Left ventricle myocardium inferior (tissue), 1 donor: ENCODE measurements around the gene BCAN. TPM values are rescaled to one million over a fixed set of nuclear protein-coding genes. Genes with fewer than 3 reads are reported as not detected.

Source experiments
- DNase-seq: peaks from one replicate; pipeline ENCODE4 v3.0.0-alpha.2; 2020
- H3K27ac ChIP-seq: fragments of 200-600 bp; replicated peaks from 2 replicates; pipeline ENCODE4 v1.8.0; 2021
- H3K27me3 ChIP-seq: fragments of 200-600 bp; 2 replicates; pipeline ENCODE4 v1.8.0; 2021; ENCODE audit warnings: low read depth
- H3K36me3 ChIP-seq: fragments of 200-600 bp; 2 replicates; pipeline ENCODE4 v1.8.0; 2021
- H3K4me1 ChIP-seq: fragments of 200-600 bp; 2 replicates; pipeline ENCODE4 v1.8.0; 2021
- H3K4me3 ChIP-seq: fragments of 200-600 bp; 2 replicates; pipeline ENCODE4 v1.8.0; 2021; ENCODE audit warnings: mild to moderate bottlenecking, moderate library complexity
- H3K9me3 ChIP-seq: fragments of 200-600 bp; replicated peaks from 2 replicates; pipeline ENCODE4 v1.8.0; 2021
- CTCF ChIP-seq: fragments of 200-600 bp; IDR thresholded peaks from 2 replicates; pipeline ENCODE4 v1.8.0; 2021; ENCODE audit warnings: antibody characterized with exemption, mild to moderate bottlenecking, borderline replicate concordance
- intact Hi-C: fragments of 100-400 bp; cut with micrococcal nuclease; formaldehyde crosslinking; loops from one replicate; pipeline ENCODE4 v1.11.0; 2022
- total RNA-seq: library from RNA; stranded (reverse); fragmentation: NEBNext Ultra II Directional; extraction: Animal tissue kit (Norgen Biotek cat#: 25700); gene quantifications from one replicate; pipeline ENCODE4 v1.2.1, GENCODE V29; 2021
- donor health status: DM: no; HTN: yes; CAD: no; lungs with severe emphysema.

BCAN gene
- total RNA-seq, 1 donor from 2014 or later = 0.05 TPM

GRCh38 chr1:156667968-156668709, 26.2 kb downstream of the BCAN start:
- Histone ChIP-seq H3K36me3 (peaks cover 19% of the 10 kb centered on the region), H3K4me3 (peak overlapping the region; percentile 9), H3K27me3 (no peaks in the 10 kb centered on the region), H3K27ac (peak overlapping the region; percentile 96), H3K9me3 (no peaks in the 10 kb centered on the region), H3K4me1 (peaks cover 100% of the 10 kb centered on the region)
- TF ChIP-seq CTCF = no peak
- intact Hi-C loops = no loop called here
- no peak for DNase-seq

- no peaks in the 10 kb centered on the region for H3K9me3 ChIP-seq
- no peak for DNase-seq
- H3K4me1 ChIP-seq = peaks cover 100% of the 10 kb centered on the region
- peak overlapping the region; percentile 96 for H3K27ac ChIP-seq
- peaks cover 25% of the 10 kb centered on the region for H3K36me3 ChIP-seq
- peak overlapping the region; percentile 9 for H3K4me3 ChIP-seq
- TF ChIP-seq CTCF = no peak
- no peaks in the 10 kb centered on the region for H3K27me3 ChIP-seq
- intact Hi-C loops = no loop called here
These were observed 27.1 kb downstream of the BCAN start for GRCh38 chr1:156668801-156669637.

GRCh38 chr1:156669794-156670193, 27.9 kb downstream of the BCAN start:
- Histone ChIP-seq H3K27ac (peak overlapping the region; percentile 96), H3K4me1 (peaks cover 100% of the 10 kb centered on the region), H3K4me3 (no peak overlapping the region), H3K36me3 (peaks cover 30% of the 10 kb centered on the region), H3K27me3 (no peaks in the 10 kb centered on the region), H3K9me3 (no peaks in the 10 kb centered on the region)
- TF ChIP-seq CTCF = no peak
- no peak for DNase-seq
- intact Hi-C loops = no loop called here

GRCh38 chr1:156670359-156670758, 28.4 kb downstream of the BCAN start:
- TF ChIP-seq CTCF = no peak
- Histone ChIP-seq H3K4me3 (no peak overlapping the region), H3K27me3 (no peaks in the 10 kb centered on the region), H3K27ac (peak overlapping the region; percentile 96), H3K36me3 (peaks cover 35% of the 10 kb centered on the region), H3K9me3 (no peaks in the 10 kb centered on the region), H3K4me1 (peaks cover 100% of the 10 kb centered on the region)
- intact Hi-C loops = no loop called here
- DNase-seq = no peak

- Histone ChIP-seq H3K36me3 (peaks cover 35% of the 10 kb centered on the region), H3K4me1 (peaks cover 100% of the 10 kb centered on the region), H3K9me3 (no peaks in the 10 kb centered on the region), H3K4me3 (no peak overlapping the region), H3K27ac (peak overlapping the region; percentile 96), H3K27me3 (no peaks in the 10 kb centered on the region)
- intact Hi-C loops = no loop called here
- no peak for DNase-seq
- no peak for TF ChIP-seq CTCF
These were observed 28.9 kb downstream of the BCAN start for GRCh38 chr1:156670791-156671190.
